Right lobe of liver (tissue), 6 donors: ENCODE data around the gene DCANP1. TPM values are rescaled to one million over a fixed set of nuclear protein-coding genes. Genes with fewer than 3 reads are reported as not detected.

Experiments
- ATAC-seq, 4 donors: fragments of 200-7000 bp; cut with Tn5 transposase; one replicate each; pipeline ENCODE4 v1.9.1; 2020; ENCODE audit warnings: mild to moderate bottlenecking in 4 of 4, moderate library complexity in 4 of 4
- DNase-seq, 3 donors: peaks; one replicate each; pipeline ENCODE4 v3.0.0-alpha.2; 2020
- H3K27ac ChIP-seq, 3 donors: fragments of 200-600 bp; one replicate each; pipeline ENCODE4 v1.8.0; 2022
- H3K27me3 ChIP-seq, 2 donors: fragments of 200-600 bp; one replicate each; pipeline ENCODE4 v1.8.0; 2022
- H3K36me3 ChIP-seq, 4 donors: fragments of 200-600 bp; sonication (generic) in 1 of 4; one replicate each; pipeline versions ENCODE4 v1.5.1 to v1.8.0; 2017 to 2022; ENCODE audit warnings: control low read depth in 1 of 4
- H3K4me1 ChIP-seq, 4 donors: fragments of 200-600 bp; sonication (generic) in 1 of 4; one replicate each; pipeline versions ENCODE4 v1.5.1 to v1.8.0; 2017 to 2022; ENCODE audit warnings: control low read depth in 1 of 4
- H3K4me3 ChIP-seq, 3 donors: fragments of 200-600 bp; one replicate each; pipeline ENCODE4 v1.8.0; 2022
- H3K9me3 ChIP-seq, 4 donors: fragments of 200-600 bp; sonication (generic) in 1 of 4; one replicate each; pipeline versions ENCODE4 v1.5.1 to v1.8.0; 2017 to 2022; ENCODE audit warnings: control low read depth in 1 of 4
- POLR2A ChIP-seq: fragments of 450-650 bp; IDR thresholded peaks from one replicate; pipeline ENCODE4 v1.6.1; 2017; ENCODE audit warnings: antibody characterized with exemption, mild to moderate bottlenecking
- WGBS: methylation state at CpG from one replicate; pipeline ENCODE4 v1.1.6; 2018; ENCODE audit warnings: low coverage, low lambda C conversion rate; ENCODE audit not compliant: insufficient coverage; ENCODE audit errors: missing lambda C conversion rate; 5-methylcytosine and 5-hydroxymethylcytosine counted together
- intact Hi-C, 2 donors: fragments of 100-400 bp; cut with DNase I; formaldehyde crosslinking; loops; one replicate each; pipeline versions ENCODE4 v1.11.2 to v1.14.1; 2022
- total RNA-seq, 6 experiments: library from RNA; depleted of rRNA in 2 of 6; stranded (reverse); fragments of >200 nt in 2 of 6; fragmentation: NEBNext Ultra II Directional in 3 of 6; extraction: Animal tissue kit (Norgen Biotek cat#: 25700) in 3 of 6; gene quantifications; one replicate each; pipeline versions ENCODE4 v1.1.0 to v1.2.4, GENCODE V29; 2016 to 2023
- TF ChIP-seq, protein P1 (sequence below), 4 donors: fragments of 200-600 bp in 3 of 4; fragments of 450-650 bp in 1 of 4; IDR thresholded peaks; one replicate each; pipeline versions ENCODE4 v1.5.1 to v1.8.0; 2016 to 2022; ENCODE audit warnings: antibody characterized with exemption in 4 of 4, mild to moderate bottlenecking in 2 of 4
- donor health status: DM: no; HTN: yes; CAD: no.
- donor health status: DM: no; HTN: no; CAD: no.
- donor health status: DM: no; HTN: no; CAD: no.
- donor health status: DM: no; HTN: yes; CAD: no.
- donor health status: DM: no; HTN: yes; CAD: no.

Gene DCANP1
- total RNA-seq, 6 experiments from 2014 or later = not detected

DNA sequence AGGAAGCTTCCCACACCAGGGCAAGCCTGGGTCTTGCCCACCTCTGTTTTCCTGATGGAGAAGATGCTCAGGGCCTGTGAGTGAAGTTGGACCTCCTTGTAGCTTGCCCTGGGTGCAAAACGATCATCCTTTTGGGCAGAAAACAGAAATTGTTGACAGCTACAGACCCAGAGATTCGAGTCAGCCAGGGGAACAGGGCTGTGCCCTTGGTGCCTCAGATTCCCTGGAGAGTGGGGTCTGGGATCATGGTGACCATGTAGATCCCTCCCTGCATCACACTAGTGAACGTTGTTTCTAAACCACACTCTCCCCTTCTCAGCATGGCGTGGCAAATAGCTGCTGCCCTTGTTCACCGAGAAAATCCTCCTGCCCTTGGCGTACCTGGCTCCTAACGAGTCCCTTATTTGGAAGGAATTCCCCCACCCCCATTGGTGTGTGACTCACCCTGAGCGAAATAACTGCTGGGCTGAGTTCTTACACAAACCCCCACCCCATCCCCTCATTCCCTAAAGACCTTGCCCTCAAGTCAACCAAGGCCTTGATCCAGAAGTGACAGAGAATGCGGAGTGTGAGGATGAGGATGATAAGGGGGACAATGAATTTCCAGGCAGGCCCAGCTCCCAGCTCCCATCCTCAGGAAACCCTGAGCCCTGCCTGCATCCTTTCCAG lies 1.1 kb upstream of the DCANP1 start:
- 56% methylated on average over 5 of the region's 9 CpGs for WGBS
- Histone ChIP-seq H3K4me1 (no peaks in the 10 kb centered on the region), H3K27ac (no peak overlapping the region), H3K9me3 (no peaks in the 10 kb centered on the region), H3K36me3 (no peaks in the 10 kb centered on the region), H3K4me3 (no peak overlapping the region), H3K27me3 (no peaks in the 10 kb centered on the region)
- TF ChIP-seq, protein P1, sequence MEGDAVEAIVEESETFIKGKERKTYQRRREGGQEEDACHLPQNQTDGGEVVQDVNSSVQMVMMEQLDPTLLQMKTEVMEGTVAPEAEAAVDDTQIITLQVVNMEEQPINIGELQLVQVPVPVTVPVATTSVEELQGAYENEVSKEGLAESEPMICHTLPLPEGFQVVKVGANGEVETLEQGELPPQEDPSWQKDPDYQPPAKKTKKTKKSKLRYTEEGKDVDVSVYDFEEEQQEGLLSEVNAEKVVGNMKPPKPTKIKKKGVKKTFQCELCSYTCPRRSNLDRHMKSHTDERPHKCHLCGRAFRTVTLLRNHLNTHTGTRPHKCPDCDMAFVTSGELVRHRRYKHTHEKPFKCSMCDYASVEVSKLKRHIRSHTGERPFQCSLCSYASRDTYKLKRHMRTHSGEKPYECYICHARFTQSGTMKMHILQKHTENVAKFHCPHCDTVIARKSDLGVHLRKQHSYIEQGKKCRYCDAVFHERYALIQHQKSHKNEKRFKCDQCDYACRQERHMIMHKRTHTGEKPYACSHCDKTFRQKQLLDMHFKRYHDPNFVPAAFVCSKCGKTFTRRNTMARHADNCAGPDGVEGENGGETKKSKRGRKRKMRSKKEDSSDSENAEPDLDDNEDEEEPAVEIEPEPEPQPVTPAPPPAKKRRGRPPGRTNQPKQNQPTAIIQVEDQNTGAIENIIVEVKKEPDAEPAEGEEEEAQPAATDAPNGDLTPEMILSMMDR (IDR thresholded peaks at IDR 0.05) = no peak
- no peak for TF ChIP-seq POLR2A
- ATAC-seq (no peak), DNase-seq (no peak)
- intact Hi-C loops = no loop called here

DNA sequence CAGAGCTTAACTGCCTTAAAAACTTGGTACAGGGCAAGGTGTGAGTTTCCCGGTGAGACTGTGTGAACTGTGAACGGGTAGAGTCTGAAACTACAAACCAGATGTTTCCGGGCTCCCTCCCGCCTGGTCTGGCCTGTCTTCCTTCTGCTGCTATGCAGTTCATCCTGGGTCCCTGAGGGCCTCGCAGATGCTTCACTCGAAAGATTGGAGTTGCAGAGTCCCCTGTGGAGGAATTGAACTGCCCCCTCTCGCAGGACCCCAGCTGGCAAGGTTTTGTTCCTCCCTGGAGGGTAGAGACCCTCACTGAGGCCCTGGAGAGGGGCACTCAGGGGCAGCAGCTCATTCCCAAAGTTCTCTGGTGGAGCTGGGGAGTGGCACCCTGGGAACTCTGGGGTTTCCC lies 533 bp downstream of the DCANP1 start:
- no peaks in the 10 kb centered on the region for H3K4me1 ChIP-seq
- ATAC-seq (no peak), DNase-seq (peak in 1 of 3 donors; percentile 18)
- no peaks in the 10 kb centered on the region for H3K27me3 ChIP-seq
- intact Hi-C loops = no loop called here
- no peak for TF ChIP-seq POLR2A
- TF ChIP-seq, protein P1 (IDR thresholded peaks at IDR 0.05) = no peak
- H3K4me3 ChIP-seq = no peak overlapping the region
- H3K27ac ChIP-seq = no peak overlapping the region
- H3K36me3 ChIP-seq = no peaks in the 10 kb centered on the region
- WGBS = 83% methylated on average over 1 of the region's 7 CpGs
- H3K9me3 ChIP-seq = no peaks in the 10 kb centered on the region

DNA sequence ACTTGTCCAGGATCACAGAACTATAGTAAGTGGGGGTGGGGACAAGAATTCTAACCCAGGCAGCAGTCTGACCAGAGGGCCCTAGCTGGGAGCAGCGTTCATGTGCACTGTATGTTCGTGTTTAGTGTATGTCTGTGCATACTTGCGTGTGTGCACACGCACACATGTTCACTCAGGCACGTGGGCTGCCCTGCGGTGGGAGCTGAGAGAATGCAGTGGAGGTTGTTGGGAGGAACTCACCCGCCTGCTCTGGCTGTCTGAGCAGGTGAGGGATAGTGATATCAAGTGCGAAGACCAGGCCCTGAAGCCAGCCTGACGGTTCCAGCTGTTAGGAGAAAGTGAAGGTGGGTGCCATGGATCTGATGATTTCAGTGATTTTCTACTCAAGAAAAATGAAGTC lies 942 bp downstream of the DCANP1 start:
- no peaks in the 10 kb centered on the region for H3K9me3 ChIP-seq
- intact Hi-C loops = no loop called here
- DNase-seq = peak in 1 of 3 donors; percentile 11
- no peaks in the 10 kb centered on the region for H3K36me3 ChIP-seq
- H3K4me1 ChIP-seq = no peaks in the 10 kb centered on the region
- no peak overlapping the region for H3K27ac ChIP-seq
- TF ChIP-seq POLR2A = no peak
- TF ChIP-seq, protein P1 (IDR thresholded peaks at IDR 0.05) = no peak
- no peaks in the 10 kb centered on the region for H3K27me3 ChIP-seq
- ATAC-seq = no peak
- no peak overlapping the region for H3K4me3 ChIP-seq
- WGBS = 90% methylated on average over 6 of the region's 9 CpGs

DNA sequence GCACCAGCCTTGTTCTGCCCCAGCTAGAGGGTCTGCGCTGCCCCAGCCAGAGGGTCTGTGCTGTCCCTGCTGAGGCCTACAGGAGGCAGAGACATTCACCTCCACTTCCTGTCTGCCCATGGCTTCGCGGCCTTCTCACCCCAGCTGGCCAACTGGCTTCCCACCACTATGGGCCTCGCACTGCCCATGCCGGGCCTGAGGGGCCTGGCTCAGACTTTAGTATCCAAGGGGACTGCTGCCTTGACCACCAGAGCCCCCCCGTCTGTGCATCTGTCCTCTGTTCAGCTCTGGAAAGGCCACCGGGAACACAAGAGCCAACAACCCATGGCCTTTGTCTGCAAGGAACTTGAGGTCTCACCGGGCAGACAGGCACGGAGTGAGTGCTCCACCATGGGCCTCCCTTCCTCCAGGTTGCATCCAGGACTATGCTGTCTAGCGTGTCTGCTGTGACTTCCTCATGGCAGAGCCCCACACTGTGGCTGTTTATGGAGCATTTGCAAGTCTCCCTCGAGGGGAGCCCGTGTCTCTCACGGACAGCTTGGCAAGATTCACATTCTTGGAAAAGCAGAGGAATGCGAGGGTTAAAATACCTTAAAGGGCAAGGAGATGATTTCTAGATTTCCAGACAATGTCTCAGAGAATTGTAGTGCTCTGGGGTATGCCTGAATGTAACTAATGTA lies 1.7 kb downstream of the DCANP1 start:
- Histone ChIP-seq H3K27ac (no peak overlapping the region), H3K36me3 (no peaks in the 10 kb centered on the region), H3K4me1 (no peaks in the 10 kb centered on the region), H3K4me3 (no peak overlapping the region), H3K9me3 (no peaks in the 10 kb centered on the region), H3K27me3 (no peaks in the 10 kb centered on the region)
- ATAC-seq (no peak), DNase-seq (peak in 1 of 3 donors; percentile 36)
- 65% methylated on average over 7 of the region's 14 CpGs for WGBS
- TF ChIP-seq POLR2A = no peak
- intact Hi-C loops = no loop called here

DNA sequence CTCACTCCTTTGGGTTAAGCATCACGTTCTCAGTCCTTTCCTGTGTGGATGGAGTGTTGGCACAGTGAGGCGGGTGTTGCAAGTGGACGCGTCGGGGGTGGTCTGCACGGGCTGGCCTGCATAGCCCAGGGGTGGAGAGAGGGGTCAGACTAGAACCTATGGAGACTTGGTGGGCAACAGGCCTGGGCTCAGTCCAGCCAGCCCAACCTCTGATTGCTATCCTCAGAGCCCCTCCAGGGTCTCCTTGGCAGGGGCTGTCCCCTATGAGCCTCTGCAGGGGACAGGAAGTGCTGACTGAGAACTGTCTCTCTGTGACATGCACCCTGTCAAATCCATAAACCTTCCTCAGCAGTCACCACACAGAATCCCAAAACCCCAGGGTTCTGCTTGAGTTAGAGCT lies 2.3 kb downstream of the DCANP1 start:
- ATAC-seq (no peak), DNase-seq (peak in 1 of 3 donors; percentile 20)
- Histone ChIP-seq H3K36me3 (no peaks in the 10 kb centered on the region), H3K27ac (no peak overlapping the region), H3K4me3 (no peak overlapping the region), H3K27me3 (no peaks in the 10 kb centered on the region), H3K4me1 (no peaks in the 10 kb centered on the region), H3K9me3 (no peaks in the 10 kb centered on the region)
- intact Hi-C loops = no loop called here
- no peak for TF ChIP-seq POLR2A
- TF ChIP-seq, protein P1 (IDR thresholded peaks at IDR 0.05) = no peak
- WGBS = 89% methylated on average over 3 of the region's 6 CpGs
